Measurements from ENCODE around the gene SORBS1.

SORBS1 gene

DNA sequence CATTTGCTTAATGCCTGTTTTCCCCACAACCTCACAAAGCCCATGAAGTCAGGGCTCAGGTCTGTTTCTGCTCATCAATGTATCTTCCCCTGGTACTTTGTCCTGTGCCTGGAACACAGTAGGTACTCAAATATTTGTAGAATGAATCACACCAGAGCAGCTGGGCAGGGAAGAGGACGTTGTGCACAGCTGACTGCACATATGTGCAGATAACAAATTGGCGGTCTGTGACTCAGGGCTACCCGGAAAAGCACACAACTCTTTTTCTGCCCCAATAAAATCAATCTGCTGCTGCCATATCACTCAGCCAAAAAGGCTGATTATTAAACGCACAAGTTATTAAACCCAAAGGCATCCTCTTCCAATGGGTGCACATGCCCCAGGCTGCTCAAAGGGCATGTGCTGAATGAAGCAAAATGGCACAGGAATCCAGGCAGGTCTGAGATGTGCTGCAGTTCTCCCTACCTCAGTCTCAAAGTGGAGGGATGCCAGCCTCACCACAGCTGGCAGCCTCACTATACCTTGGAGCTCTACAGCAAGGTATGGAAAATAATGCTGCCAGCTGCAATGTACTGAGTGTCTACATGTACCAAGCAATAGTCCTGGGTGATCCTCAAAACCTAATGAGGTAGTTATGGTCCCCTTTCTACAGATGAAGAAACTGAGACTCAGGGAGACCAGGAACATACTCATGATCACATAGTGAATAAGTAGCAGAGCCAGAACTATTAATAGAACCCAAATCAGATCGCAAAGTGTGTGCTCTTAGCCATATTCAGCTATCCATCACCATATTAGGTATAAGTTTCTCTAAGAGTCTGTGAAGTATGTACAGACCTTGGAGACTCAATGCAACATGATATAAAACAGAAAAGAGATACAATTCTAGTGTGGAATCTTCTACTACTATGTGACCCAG lies 43.4 kb downstream of the SORBS1 start:
- no peak for DNase-seq (ENCODE audit: low read depth in 4 of 4, low spot score in 1 of 4)

DNA sequence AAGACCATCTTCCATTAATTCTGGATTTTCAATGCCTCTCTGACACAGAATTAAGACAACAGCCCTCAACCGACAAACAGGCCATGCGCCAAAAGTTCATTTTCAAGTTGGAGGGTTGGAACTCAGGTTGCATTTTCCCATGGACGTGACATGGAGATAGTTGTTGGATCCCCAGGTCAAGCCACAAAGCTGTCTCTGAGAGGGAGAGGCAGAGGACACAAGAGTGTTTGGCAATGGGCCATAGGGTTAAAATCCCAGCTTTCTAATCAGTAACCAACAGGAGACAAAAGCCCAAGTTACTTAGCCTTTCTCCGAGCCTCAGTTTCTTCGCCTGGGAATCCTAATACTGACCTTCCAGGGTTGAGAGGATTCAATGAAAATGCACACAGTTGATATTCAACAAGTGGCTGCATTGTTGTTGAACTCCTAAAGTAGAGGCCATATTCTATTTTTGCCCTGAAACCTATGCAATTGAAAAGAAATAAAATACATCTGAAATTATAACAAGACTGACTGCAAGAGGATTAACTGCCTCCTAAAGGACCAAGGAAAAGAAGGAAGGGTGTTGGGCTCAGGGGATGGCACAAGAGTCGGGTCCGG lies 44.3 kb downstream of the SORBS1 start:
- DNase-seq (ENCODE audit: low read depth in 4 of 4, low spot score in 1 of 4), result no peak

DNA sequence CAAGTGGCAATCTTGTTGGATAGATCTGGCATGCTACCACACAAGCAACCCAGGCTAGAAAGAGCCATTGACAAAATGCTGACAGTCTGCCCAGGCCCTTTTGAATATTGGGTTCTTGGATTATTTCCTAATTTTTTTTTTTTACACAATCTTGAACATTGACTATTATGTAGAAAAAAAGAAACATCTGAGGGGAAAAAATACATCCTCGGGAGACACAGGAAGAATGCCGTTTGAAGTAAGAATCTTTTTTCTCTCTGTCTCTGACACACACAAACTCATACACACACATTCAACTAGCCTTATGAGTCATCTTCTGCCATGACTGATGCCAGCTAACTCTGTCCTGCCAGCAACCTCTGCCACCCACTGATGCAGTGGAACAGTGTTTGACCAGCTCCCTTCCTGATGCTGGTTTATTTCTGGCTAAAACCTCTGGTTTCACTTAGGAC lies 47.2 kb downstream of the SORBS1 start:
- no peak for DNase-seq (ENCODE audit: low read depth in 4 of 4, low spot score in 1 of 4)

DNA sequence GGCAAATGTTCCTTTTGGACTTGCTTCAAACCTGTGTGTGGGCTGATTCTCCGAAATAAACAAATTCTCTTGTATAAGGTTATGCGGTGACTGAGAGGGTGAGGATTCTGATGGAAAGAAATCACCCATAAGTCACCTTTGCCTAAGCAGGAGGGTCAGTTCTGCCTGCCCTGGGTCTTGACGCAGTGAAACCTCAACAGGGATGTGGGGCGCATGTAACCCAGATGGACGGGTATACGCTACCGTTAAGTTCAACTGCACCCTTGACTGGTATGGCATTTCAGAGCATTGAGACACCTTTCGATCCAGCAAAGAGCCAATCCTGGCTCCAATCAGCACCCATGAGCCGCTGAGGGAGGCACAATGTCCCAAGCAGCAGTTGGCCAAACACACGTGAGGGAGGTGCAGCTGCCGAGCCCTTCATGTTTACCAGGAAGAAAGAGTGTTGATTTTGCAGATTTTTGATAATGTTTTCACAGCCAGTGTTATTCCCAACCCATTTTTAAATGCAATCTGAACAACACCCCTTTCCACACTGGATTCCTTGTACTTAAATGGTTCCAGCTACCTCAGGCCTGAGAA lies 48.1 kb downstream of the SORBS1 start:
- DNase-seq (ENCODE audit: low read depth in 4 of 4, low spot score in 1 of 4), result no peak

DNA sequence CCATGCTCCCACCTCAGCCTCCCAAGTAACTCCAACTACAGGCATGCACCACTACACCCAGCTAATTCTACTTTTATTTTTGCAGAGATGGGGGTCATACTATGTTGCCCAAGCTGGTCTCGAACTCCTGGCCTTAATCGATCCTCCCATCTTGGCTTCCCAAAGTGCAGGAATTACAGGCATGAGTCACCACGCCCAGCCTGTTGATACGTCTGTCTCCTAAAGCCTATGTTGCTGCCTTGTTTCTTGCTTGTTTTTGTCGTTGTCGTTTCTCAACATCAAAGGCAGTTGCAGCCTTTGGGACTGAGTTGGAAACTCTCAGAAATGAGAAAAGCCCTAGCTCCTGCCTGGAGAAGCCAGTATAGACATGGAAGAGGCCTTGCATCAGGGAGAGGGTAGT lies 49.9 kb downstream of the SORBS1 start:
- DNase-seq (ENCODE audit: low read depth in 4 of 4, low spot score in 1 of 4), result no peak

DNA sequence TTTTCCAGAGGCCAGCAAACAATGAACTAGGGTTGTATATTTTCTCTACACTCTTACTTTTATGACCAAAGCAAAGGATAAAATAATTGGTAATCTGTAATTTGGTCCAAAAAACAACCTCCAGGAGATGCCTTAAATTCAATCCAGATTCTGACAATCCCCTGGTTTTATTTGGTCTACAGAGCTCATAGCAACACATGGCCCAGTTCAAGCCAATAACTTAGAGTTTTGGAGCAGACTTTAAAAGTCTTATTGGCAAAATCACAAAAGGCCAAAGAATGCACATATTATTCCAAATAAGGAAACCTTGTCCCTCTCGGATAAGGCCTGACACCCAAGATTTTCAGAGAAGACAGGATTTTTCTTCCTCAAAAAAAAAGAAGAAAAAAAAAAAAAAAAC lies 51.9 kb downstream of the SORBS1 start:
- no peak for DNase-seq (ENCODE audit: low read depth in 4 of 4, low spot score in 1 of 4)

DNA sequence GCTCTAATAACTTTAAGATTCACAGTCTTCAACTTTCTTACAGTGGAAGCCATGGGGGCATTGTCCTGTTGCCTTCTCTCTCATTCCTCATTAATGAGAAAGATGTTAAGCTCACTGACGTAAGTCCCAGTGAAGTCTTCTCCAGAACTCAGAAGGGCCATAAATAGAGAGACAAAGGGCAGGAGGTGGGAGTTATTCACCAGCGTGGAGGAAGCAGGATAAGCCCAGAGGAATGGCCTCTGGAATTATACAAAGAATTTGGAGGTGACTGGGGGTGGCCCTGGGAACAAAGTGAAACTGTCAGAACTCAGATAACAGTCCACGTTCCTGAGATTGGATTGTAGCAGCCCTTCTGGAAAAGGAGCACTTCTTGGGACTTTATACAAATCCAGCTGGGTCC lies 52.4 kb downstream of the SORBS1 start:
- DNase-seq (ENCODE audit: low read depth in 4 of 4, low spot score in 1 of 4), result no peak

DNA sequence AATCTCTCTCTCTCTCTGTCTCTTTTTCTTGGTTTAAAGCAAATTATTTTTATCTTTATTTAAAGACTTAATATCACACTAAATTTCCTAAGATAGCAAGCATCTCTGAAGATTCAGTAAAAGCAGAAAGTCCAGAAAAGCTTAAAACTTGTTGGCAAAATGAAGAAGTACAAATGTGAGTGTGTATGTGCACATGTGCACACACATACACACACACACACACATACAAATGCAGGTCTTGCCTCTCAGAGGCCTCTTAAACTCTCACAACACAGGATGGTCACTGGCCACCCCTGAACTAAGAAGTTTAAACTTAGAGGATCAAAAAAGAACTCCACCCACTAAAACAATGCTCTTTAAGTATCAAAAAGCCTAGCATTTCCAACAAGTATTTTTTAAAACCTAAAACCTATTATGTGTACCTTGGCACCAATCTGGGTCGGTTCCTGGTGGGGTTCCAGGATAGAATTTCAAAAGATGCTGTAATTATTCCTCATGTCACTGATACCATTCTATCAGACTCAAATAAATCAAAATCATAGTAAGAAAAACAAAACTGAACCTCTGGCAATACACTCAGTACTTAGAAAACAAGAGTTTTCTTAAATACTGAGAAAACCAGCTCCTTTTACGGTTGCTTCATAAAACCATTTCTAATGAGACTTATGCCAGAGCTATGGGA lies 55.0 kb downstream of the SORBS1 start:
- no peak for DNase-seq (ENCODE audit: low read depth in 4 of 4, low spot score in 1 of 4)

DNA sequence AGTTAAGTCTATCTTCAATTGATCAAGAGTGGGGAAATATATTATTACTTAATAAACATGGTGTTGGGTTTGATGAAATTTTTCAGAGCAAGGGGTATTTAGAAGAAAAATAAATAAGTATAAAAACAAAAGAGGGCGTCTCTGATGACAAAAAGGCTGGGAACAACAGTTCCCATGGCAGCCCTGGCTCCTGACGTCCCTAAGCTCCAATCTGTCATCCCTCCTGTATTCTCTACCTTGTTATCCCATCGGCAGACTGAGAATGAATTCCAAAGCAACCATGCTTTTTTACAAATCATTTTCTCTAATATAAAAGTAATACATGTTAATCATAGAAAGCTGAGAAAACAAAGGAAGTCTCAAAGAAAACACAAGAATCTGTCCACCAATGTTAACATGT lies 55.5 kb downstream of the SORBS1 start:
- no peak for DNase-seq (ENCODE audit: low read depth in 4 of 4, low spot score in 1 of 4)

DNA sequence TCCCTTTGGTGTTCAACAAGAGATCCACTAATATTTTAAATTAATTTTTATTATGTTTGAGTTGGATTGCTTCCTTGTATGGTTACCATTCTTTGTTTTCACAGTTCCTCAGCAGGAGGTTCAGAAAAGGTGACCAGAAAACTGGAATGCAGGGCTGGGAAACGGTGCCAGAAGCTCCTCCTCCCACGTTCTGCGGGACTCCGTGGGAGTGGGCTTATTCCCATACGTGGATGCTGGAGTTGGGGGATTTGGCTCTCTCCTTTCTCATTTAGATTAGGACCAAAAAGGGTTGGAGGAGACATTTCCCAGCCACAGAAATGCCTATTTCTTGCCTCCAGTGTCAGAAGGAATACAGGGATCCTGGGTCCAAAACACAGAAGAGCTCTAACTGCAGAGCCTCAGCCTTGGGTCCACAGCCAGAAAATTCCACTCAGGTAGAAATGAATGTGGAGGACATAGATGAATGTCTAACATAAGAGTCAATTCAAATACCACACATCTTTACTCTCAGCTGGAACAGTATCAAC lies 56.0 kb downstream of the SORBS1 start:
- DNase-seq (ENCODE audit: low read depth in 4 of 4, low spot score in 1 of 4), result no peak

DNA sequence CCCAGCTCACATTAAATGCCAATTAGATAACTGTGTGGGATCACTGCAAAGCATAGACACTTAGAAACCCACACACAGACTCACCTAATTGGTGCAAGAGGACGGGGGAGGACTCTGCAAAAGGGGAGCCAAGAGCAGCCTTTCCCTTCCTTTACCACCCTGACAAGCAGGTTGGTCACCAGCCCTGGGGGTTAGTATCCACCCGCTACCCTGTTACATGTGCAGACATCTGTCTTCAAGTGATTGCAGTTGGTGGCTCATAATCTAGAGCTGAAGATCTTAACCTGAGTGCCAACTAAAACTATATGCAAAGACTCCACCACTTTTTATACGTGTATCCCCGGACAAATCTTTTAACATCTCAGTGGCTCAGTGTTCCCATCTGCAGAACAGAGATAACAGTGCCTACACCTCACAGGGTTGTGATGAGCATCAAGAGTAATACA lies 56.9 kb downstream of the SORBS1 start:
- DNase-seq (ENCODE audit: low read depth in 4 of 4, low spot score in 1 of 4), result no peak

DNA sequence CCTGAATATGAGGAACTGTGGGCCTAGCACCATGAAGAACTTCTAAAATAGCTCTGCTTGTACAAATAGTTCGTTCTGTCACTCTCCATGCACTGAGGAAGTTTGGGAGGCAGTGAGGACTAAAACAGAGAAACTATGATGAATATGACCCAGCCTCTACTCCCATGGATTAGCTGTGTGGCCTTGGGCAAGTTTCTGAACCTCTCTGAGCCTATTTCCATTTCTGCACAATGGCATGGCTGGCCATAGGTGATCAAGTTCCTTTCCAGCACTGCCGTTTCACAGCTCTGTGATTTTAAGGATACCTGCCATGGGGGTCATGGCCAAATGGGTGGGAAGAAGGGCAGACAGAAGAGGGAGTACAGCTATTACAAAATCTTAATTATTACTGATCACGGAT lies 57.6 kb downstream of the SORBS1 start:
- DNase-seq (ENCODE audit: low read depth in 4 of 4, low spot score in 1 of 4), result no peak

DNA sequence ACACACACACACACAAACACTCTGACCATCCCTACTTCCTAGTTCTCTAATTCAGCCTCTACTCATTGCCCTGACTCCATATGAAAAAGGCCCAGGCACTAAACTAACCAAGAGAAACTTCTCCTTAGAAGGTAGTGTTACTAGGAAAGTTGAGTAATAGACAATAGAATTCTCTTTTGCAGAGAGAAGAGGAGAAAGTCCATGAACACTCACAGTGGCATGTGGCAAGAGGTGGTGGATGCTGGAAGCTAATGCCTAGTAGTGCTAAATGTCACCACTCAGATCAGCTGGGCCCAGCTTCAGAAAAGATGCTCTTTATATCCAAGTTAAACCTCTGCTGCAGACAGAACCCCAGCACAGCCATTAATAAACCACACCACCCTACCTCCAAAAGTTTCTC lies 58.2 kb downstream of the SORBS1 start:
- no peak for DNase-seq (ENCODE audit: low read depth in 4 of 4, low spot score in 1 of 4)

DNA sequence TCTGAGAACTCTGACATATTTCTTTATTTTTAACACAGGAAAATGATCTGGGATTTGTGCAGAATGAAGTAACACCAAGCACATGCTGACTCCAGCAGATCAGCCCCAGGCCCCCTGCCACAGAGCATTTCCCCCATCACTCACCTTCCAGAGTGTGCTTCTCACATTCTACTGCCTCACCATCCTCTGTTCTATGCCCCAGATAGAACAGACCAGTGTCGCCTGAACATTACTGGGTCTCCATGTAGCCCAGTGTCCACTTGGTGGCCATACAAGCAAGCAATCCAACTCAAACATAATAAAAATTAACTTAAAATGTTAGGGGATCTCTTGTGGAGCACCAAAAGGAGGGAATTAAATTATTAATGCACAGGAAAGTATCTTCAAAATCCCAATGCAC lies 58.8 kb downstream of the SORBS1 start:
- no peak for DNase-seq (ENCODE audit: low read depth in 4 of 4, low spot score in 1 of 4)

DNA sequence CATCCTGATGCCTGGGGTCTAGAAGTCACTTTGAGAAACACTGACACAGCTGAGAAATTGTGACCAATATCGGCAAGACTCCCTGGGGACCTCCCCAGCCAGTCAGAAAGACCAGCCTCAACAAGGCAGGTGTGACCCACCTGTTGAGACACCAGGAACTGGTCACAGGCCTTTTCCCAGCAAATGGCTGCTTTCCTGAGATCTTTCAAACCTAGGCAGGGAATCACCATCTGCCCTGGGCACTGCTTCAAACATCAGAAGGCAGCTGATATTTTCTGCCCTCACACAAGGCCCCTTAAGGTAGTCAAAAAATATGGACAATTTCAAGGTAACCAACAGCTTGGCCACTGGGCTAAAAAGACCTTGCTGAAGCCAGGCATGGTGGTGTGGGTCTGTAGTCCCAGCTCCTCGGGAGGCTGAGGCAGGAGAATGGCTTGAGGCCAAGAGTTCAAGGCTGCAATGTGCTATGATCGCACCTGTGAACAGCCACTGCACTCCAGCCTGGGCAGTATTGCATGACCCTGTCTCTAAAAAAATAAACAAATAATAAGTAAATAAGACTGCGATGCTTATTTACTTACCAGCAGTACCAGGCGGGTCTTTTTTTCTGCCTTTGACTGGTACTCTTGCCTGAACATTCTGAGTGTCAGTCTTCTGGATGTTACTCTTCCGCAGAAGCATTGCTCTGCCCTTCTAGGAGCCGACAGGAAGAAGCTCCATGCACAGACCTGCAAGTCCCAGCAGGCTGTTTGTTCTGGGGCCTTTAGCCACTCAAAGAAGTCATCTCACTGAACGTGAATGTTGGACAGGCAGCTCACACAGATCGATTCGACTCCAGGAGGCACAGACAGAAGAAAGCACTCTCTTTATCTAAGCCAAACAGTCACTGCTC lies 59.7 kb downstream of the SORBS1 start:
- no peak for DNase-seq (ENCODE audit: low read depth in 4 of 4, low spot score in 1 of 4)

DNA sequence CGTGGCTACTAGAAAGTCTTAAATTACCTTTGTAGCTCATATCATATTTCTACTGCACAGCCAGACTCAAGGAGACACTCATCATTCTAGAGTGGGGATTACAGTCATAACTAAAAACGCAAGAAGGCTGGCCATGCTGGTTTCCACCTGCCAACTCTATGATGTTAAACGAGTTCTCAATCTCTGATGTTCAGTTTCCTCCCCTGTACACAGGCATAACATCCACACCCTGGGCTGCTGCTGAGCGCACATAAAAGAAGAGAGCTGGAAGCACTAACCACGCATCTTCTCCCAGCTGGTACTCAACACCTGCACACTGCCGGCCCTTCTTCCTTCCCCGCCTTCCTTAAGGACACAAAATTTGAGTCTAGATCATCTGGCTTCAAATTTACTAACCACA lies 60.5 kb downstream of the SORBS1 start:
- no peak for DNase-seq (ENCODE audit: low read depth in 4 of 4, low spot score in 1 of 4)

DNA sequence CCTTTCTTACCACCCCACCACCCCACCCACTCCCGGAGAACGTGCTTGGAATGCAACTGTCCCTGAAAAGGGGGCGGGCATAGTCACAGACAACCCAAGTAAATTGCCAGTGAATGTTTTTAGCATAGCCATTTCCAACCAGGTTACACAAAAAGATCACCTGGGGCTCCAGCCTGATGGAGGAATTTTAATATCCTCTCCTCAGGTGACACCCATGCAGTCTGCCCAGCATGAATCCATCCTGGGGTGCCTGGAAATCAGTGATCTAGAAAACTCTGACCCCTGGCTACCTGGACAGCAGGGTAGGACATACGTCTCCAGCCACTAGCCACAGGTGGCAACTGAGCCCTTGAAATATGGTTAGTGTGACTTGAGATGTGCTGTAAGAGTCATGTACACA lies 61.1 kb downstream of the SORBS1 start:
- no peak for DNase-seq (ENCODE audit: low read depth in 4 of 4, low spot score in 1 of 4)

DNA sequence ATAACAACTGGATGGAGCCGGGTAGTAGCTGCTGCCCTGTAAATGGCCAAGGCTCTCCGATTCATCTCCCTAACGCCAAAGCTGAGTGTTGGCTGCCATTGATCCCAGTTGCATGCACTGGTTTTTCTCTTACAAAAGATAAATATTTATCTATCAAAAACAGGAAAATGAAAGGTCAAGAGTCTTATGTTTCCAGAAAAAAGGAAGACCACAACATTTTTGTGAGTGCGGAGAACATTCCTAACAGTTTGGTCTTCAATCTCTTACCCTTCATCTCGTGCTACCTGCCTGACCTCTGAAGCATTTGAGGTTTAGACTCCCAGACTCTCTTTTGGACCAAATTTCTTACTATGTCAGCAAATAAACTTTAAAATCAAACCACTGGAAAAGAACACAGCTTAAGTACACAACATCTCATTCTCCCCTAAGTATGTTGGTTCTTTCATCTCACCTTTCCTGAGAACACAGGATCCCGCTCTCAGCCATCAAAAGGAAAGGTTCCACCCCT lies 61.6 kb downstream of the SORBS1 start:
- DNase-seq (ENCODE audit: low read depth in 4 of 4, low spot score in 1 of 4), result no peak

DNA sequence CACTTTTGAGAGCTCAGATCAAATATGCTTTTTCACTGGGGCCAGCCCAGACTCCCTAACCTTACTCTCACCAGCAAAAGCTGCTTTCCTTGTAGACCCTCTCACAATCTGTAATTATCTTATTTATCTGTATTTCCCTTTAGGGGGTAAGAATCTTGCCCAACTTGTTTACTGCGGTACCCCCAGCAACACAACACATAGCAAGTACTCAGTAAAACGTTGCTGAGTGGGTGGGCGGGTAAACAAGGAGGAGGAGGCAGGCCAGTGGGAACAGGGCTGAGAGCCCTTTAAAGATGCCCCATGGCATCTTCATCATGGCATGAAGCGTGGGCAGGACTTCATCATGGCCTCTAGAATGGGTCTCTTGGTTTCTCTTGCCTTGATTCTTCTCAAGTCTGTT lies 64.2 kb downstream of the SORBS1 start:
- no peak for DNase-seq (ENCODE audit: low read depth in 4 of 4, low spot score in 1 of 4)

DNA sequence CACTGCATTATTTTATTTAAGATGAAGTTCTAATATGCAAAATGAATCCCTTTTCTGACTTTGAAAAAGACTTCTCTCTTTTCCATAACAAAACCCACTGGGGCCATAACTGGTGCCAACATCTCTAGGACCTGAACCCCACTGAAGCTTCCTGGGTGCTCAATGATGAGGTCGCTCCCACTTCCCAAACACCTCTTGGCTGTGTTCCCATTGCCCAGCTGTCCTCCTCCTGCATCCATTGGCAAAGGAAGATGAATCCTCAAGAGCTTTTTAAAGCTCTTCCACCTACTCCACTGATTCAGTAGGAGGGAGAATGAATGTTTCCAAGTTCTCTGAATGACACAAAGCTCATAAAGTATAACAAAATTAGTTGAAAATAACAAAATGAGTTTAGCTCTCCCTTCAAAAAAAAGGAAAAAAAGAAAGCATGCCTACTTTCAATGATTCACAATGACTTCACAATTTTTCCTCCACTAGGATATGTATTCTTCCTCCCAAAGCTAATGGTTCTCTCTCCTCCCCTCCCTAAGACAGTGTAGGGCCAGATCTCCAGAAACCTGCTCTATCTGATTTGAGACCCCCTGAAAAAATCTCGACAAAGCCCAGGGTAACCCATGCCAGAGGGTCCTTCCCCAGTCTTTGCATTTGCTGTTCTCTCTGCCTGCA lies 64.8 kb downstream of the SORBS1 start:
- DNase-seq (ENCODE audit: low read depth in 4 of 4, low spot score in 1 of 4), result no peak
